ENCODE data around the gene ANKRD13D. TPM values are rescaled to one million over a fixed set of nuclear protein-coding genes. Genes with fewer than 3 reads are reported as not detected.

ANKRD13D gene
- total RNA-seq, 2 donors from 2014 or later = 56.6 to 58.6 TPM

- H3K27ac ChIP-seq (ENCODE audit: low read depth, low read length) = no peak overlapping the region
Observed at GRCh38 chr11:67311051-67311555, 22.0 kb downstream of the ANKRD13D start.

GRCh38 chr11:67311556-67312082 is 22.5 kb downstream of the ANKRD13D start:
- Histone ChIP-seq H3K9ac (ENCODE audit: extremely low read depth, low read length, poor library complexity, severe bottlenecking) (no peak overlapping the region), H3K36me3 (ENCODE audit: control insufficient read depth, insufficient read depth, low read length) (peaks cover 4% of the 10 kb centered on the region), H3K27me3 (ENCODE audit: control insufficient read depth, insufficient read depth, low read length, poor library complexity, severe bottlenecking) (no peaks in the 10 kb centered on the region), H3K4me3 (ENCODE audit: low read length) (no peak overlapping the region), H3K4me1 (ENCODE audit: control insufficient read depth, insufficient read depth, low read length) (no peaks in the 10 kb centered on the region), H3K27ac (ENCODE audit: low read depth, low read length) (no peak overlapping the region), H3K9me3 (ENCODE audit: control insufficient read depth, low read length) (no peaks in the 10 kb centered on the region)
- Mint-ChIP-seq H3K36me3 (ENCODE audit: low read depth) (peaks cover 6% of the 10 kb centered on the region), H3K27me3 (ENCODE audit: insufficient read depth) (no peaks in the 10 kb centered on the region), H3K27ac (no peak overlapping the region), H3K4me1 (no peaks in the 10 kb centered on the region), H3K4me3 (no peak overlapping the region), H3K9me3 (no peaks in the 10 kb centered on the region)
- WGBS, 2 experiments (ENCODE audit: insufficient coverage in 1 of 2, insufficient read length in 1 of 2) = 91 to 94% methylated on average over 6 to 15 of the region's 15 CpGs
- peak; percentile 50 for TF ChIP-seq CTCF (conservative IDR thresholded peaks at IDR 0.05)
- peak; percentile 59 for DNase-seq

More at GRCh38 chr11:67311051-67311555, 22.0 kb downstream of the ANKRD13D start:
- 89 to 96% methylated on average over 10 to 18 of the region's 18 CpGs for WGBS, 2 experiments (ENCODE audit: insufficient coverage in 1 of 2, insufficient read length in 1 of 2)
- no peak for TF ChIP-seq CTCF (conservative IDR thresholded peaks at IDR 0.05)
- Histone ChIP-seq H3K36me3 (ENCODE audit: control insufficient read depth, insufficient read depth, low read length) (peaks cover 4% of the 10 kb centered on the region), H3K9me3 (ENCODE audit: control insufficient read depth, low read length) (no peaks in the 10 kb centered on the region), H3K9ac (ENCODE audit: extremely low read depth, low read length, poor library complexity, severe bottlenecking) (no peak overlapping the region), H3K4me1 (ENCODE audit: control insufficient read depth, insufficient read depth, low read length) (no peaks in the 10 kb centered on the region), H3K4me3 (ENCODE audit: low read length) (no peak overlapping the region), H3K27me3 (ENCODE audit: control insufficient read depth, insufficient read depth, low read length, poor library complexity, severe bottlenecking) (no peaks in the 10 kb centered on the region)
- no peak overlapping the region for H3K4me3 Mint-ChIP-seq
- no peak for DNase-seq
- H3K27ac Mint-ChIP-seq = no peak overlapping the region
- no peaks in the 10 kb centered on the region for H3K9me3 Mint-ChIP-seq
- H3K4me1 Mint-ChIP-seq = no peaks in the 10 kb centered on the region
- peaks cover 6% of the 10 kb centered on the region for H3K36me3 Mint-ChIP-seq (ENCODE audit: low read depth)
- H3K27me3 Mint-ChIP-seq (ENCODE audit: insufficient read depth) = no peaks in the 10 kb centered on the region

GRCh38 chr11:67312187-67313021 is 23.3 kb downstream of the ANKRD13D start:
- H3K4me3 Mint-ChIP-seq = no peak overlapping the region

More at GRCh38 chr11:67312187-67313021, 23.3 kb downstream of the ANKRD13D start:
- H3K9me3 Mint-ChIP-seq = no peaks in the 10 kb centered on the region
- H3K36me3 Mint-ChIP-seq (ENCODE audit: low read depth) = peaks cover 6% of the 10 kb centered on the region
- Histone ChIP-seq H3K27me3 (ENCODE audit: control insufficient read depth, insufficient read depth, low read length, poor library complexity, severe bottlenecking) (no peaks in the 10 kb centered on the region), H3K4me3 (ENCODE audit: low read length) (no peak overlapping the region), H3K9me3 (ENCODE audit: control insufficient read depth, low read length) (no peaks in the 10 kb centered on the region), H3K27ac (ENCODE audit: low read depth, low read length) (no peak overlapping the region), H3K4me1 (ENCODE audit: control insufficient read depth, insufficient read depth, low read length) (no peaks in the 10 kb centered on the region), H3K36me3 (ENCODE audit: control insufficient read depth, insufficient read depth, low read length) (peaks cover 4% of the 10 kb centered on the region), H3K9ac (ENCODE audit: extremely low read depth, low read length, poor library complexity, severe bottlenecking) (no peak overlapping the region)
- no peak for TF ChIP-seq CTCF (conservative IDR thresholded peaks at IDR 0.05)
- DNase-seq = no peak
- H3K27ac Mint-ChIP-seq = no peak overlapping the region
- H3K4me1 Mint-ChIP-seq = no peaks in the 10 kb centered on the region
- WGBS, 2 experiments (ENCODE audit: insufficient coverage in 1 of 2, insufficient read length in 1 of 2) = 92 to 94% methylated on average over 20 to 22 of the region's 22 CpGs
- H3K27me3 Mint-ChIP-seq (ENCODE audit: insufficient read depth) = no peaks in the 10 kb centered on the region

Data from endodermal cell (in vitro differentiated cells).